Measurements from ENCODE around the gene TFEB.

Gene TFEB

GRCh38 chr6:41655646-41656001 lies 79.8 kb downstream of the TFEB start:
- Histone ChIP-seq H4K5ac (ENCODE audit: low read length) (no peak overlapping the region), H2AK5ac (ENCODE audit: low read length) (no peak overlapping the region), H3K27me3 (ENCODE audit: insufficient read depth, low read length, poor library complexity) (no peaks in the 10 kb centered on the region), H2BK5ac (ENCODE audit: low read length) (no peak overlapping the region), H3K4me3 (ENCODE audit: low read length) (no peak overlapping the region), H3K79me2 (ENCODE audit: control insufficient read depth, insufficient read depth, low read length) (no peaks in the 10 kb centered on the region), H2BK120ac (ENCODE audit: low read depth, low read length) (no peak overlapping the region), H3K79me1 (ENCODE audit: low read length) (no peaks in the 10 kb centered on the region), H2BK15ac (replicated peaks; ENCODE audit: low read depth) (no peak overlapping the region), H3K18ac (ENCODE audit: low read length) (no peak overlapping the region), H3K4me1 (ENCODE audit: control insufficient read depth, low read depth, low read length) (no peaks in the 10 kb centered on the region), H3K36me3 (ENCODE audit: control insufficient read depth, insufficient read depth, low read length) (peaks cover 11% of the 10 kb centered on the region), H3K23ac (ENCODE audit: low read length) (no peak overlapping the region), H4K8ac (ENCODE audit: low read depth, low read length) (no peak overlapping the region), H3K4me2 (ENCODE audit: low read length) (no peak overlapping the region), H3K56ac (ENCODE audit: low read length) (peak overlapping the region; percentile 8), H3K9ac (ENCODE audit: low read length) (no peak overlapping the region), H3K27ac (ENCODE audit: low read depth, low read length) (no peak overlapping the region), H3K4ac (ENCODE audit: low read depth, low read length) (no peak overlapping the region)
- WGBS (ENCODE audit: extremely low coverage, insufficient coverage, low lambda C conversion rate) = no CpG with 5 or more reads among the region's 12 CpGs
- DNase-seq = no peak

- DNase-seq = no peak
- no peak overlapping the region for H2BK15ac ChIP-seq (replicated peaks; ENCODE audit: low read depth)
- H3K79me1 ChIP-seq (ENCODE audit: low read length) = no peaks in the 10 kb centered on the region
- no peak overlapping the region for H3K27ac ChIP-seq (ENCODE audit: low read depth, low read length)
- no peak overlapping the region for H3K18ac ChIP-seq (ENCODE audit: low read length)
- H3K79me2 ChIP-seq (ENCODE audit: control insufficient read depth, insufficient read depth, low read length) = no peaks in the 10 kb centered on the region
- no peak overlapping the region for H3K4me3 ChIP-seq (ENCODE audit: low read length)
- no CpG with 5 or more reads among the region's 8 CpGs for WGBS (ENCODE audit: extremely low coverage, insufficient coverage, low lambda C conversion rate)
- H3K36me3 ChIP-seq (ENCODE audit: control insufficient read depth, insufficient read depth, low read length) = peaks cover 11% of the 10 kb centered on the region
- H2BK120ac ChIP-seq (ENCODE audit: low read depth, low read length) = no peak overlapping the region
- H3K56ac ChIP-seq (ENCODE audit: low read length) = no peak overlapping the region
- H3K9ac ChIP-seq (ENCODE audit: low read length) = no peak overlapping the region
- no peaks in the 10 kb centered on the region for H3K4me1 ChIP-seq (ENCODE audit: control insufficient read depth, low read depth, low read length)
- no peak overlapping the region for H3K23ac ChIP-seq (ENCODE audit: low read length)
- no peaks in the 10 kb centered on the region for H3K27me3 ChIP-seq (ENCODE audit: insufficient read depth, low read length, poor library complexity)
- H2BK5ac ChIP-seq (ENCODE audit: low read length) = no peak overlapping the region
- H3K4ac ChIP-seq (ENCODE audit: low read depth, low read length) = no peak overlapping the region
- H4K8ac ChIP-seq (ENCODE audit: low read depth, low read length) = no peak overlapping the region
- no peak overlapping the region for H2AK5ac ChIP-seq (ENCODE audit: low read length)
- no peak overlapping the region for H3K4me2 ChIP-seq (ENCODE audit: low read length)
- no peak overlapping the region for H4K5ac ChIP-seq (ENCODE audit: low read length)
Observed at GRCh38 chr6:41655176-41655575, 80.2 kb downstream of the TFEB start.

DNA sequence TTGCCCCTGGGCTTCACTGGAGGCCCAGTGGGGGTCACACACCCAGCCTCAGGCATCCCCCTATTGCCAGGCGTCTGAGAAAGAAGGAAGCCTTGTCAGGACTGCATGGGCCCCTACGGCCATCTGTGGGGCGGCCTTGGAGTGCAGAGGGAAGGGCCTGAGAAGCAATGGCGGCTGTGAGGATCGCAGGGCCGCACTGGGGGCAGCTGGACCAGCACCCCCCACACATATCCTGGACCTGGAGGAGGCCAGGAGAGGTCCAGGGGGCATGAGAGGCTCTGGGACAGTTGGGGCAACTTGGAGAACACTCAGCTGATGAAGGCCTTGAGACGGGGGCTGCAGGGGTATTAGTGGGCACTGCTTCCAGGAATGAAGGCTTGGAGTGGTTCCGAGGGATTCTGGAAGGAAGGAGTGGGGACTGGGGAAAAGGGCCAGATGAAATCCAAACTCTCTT lies 80.7 kb downstream of the TFEB start:
- H3K9ac ChIP-seq (ENCODE audit: low read length) = no peak overlapping the region
- H3K23ac ChIP-seq (ENCODE audit: low read length) = no peak overlapping the region
- H3K4me2 ChIP-seq (ENCODE audit: low read length) = no peak overlapping the region
- no peak overlapping the region for H3K4ac ChIP-seq (ENCODE audit: low read depth, low read length)
- H3K18ac ChIP-seq (ENCODE audit: low read length) = no peak overlapping the region
- H3K4me1 ChIP-seq (ENCODE audit: control insufficient read depth, low read depth, low read length) = no peaks in the 10 kb centered on the region
- no peak overlapping the region for H3K56ac ChIP-seq (ENCODE audit: low read length)
- H2BK15ac ChIP-seq (replicated peaks; ENCODE audit: low read depth) = no peak overlapping the region
- DNase-seq = no peak
- H3K79me2 ChIP-seq (ENCODE audit: control insufficient read depth, insufficient read depth, low read length) = no peaks in the 10 kb centered on the region
- no peak overlapping the region for H2BK120ac ChIP-seq (ENCODE audit: low read depth, low read length)
- no peaks in the 10 kb centered on the region for H3K79me1 ChIP-seq (ENCODE audit: low read length)
- no peak overlapping the region for H2AK5ac ChIP-seq (ENCODE audit: low read length)
- H4K8ac ChIP-seq (ENCODE audit: low read depth, low read length) = no peak overlapping the region
- no CpG with 5 or more reads among the region's 8 CpGs for WGBS (ENCODE audit: extremely low coverage, insufficient coverage, low lambda C conversion rate)
- no peak overlapping the region for H4K5ac ChIP-seq (ENCODE audit: low read length)
- H3K36me3 ChIP-seq (ENCODE audit: control insufficient read depth, insufficient read depth, low read length) = peaks cover 11% of the 10 kb centered on the region
- H2BK5ac ChIP-seq (ENCODE audit: low read length) = no peak overlapping the region
- H3K27ac ChIP-seq (ENCODE audit: low read depth, low read length) = no peak overlapping the region
- H3K4me3 ChIP-seq (ENCODE audit: low read length) = no peak overlapping the region
- no peaks in the 10 kb centered on the region for H3K27me3 ChIP-seq (ENCODE audit: insufficient read depth, low read length, poor library complexity)

- no peak overlapping the region for H2BK15ac ChIP-seq (replicated peaks; ENCODE audit: low read depth)
- no peak overlapping the region for H3K4me2 ChIP-seq (ENCODE audit: low read length)
- no peak overlapping the region for H3K23ac ChIP-seq (ENCODE audit: low read length)
- H3K56ac ChIP-seq (ENCODE audit: low read length) = no peak overlapping the region
- H3K9ac ChIP-seq (ENCODE audit: low read length) = no peak overlapping the region
- H4K5ac ChIP-seq (ENCODE audit: low read length) = no peak overlapping the region
- peaks cover 11% of the 10 kb centered on the region for H3K36me3 ChIP-seq (ENCODE audit: control insufficient read depth, insufficient read depth, low read length)
- no peak overlapping the region for H3K4ac ChIP-seq (ENCODE audit: low read depth, low read length)
- no peak overlapping the region for H2AK5ac ChIP-seq (ENCODE audit: low read length)
- H3K4me3 ChIP-seq (ENCODE audit: low read length) = no peak overlapping the region
- no peak overlapping the region for H3K18ac ChIP-seq (ENCODE audit: low read length)
- H4K8ac ChIP-seq (ENCODE audit: low read depth, low read length) = no peak overlapping the region
- H2BK5ac ChIP-seq (ENCODE audit: low read length) = no peak overlapping the region
- H2BK120ac ChIP-seq (ENCODE audit: low read depth, low read length) = no peak overlapping the region
- no peaks in the 10 kb centered on the region for H3K4me1 ChIP-seq (ENCODE audit: control insufficient read depth, low read depth, low read length)
- H3K27ac ChIP-seq (ENCODE audit: low read depth, low read length) = no peak overlapping the region
- no peaks in the 10 kb centered on the region for H3K79me2 ChIP-seq (ENCODE audit: control insufficient read depth, insufficient read depth, low read length)
- DNase-seq = no peak
- H3K27me3 ChIP-seq (ENCODE audit: insufficient read depth, low read length, poor library complexity) = no peaks in the 10 kb centered on the region
- no CpG with 5 or more reads among the region's 5 CpGs for WGBS (ENCODE audit: extremely low coverage, insufficient coverage, low lambda C conversion rate)
- H3K79me1 ChIP-seq (ENCODE audit: low read length) = no peaks in the 10 kb centered on the region
Observed at GRCh38 chr6:41654151-41654697, 81.2 kb downstream of the TFEB start.

GRCh38 chr6:41653691-41654090 lies 81.7 kb downstream of the TFEB start:
- no peaks in the 10 kb centered on the region for H3K4me1 ChIP-seq (ENCODE audit: control insufficient read depth, low read depth, low read length)
- DNase-seq = no peak
- no peak overlapping the region for H3K4me2 ChIP-seq (ENCODE audit: low read length)
- no peak overlapping the region for H3K4ac ChIP-seq (ENCODE audit: low read depth, low read length)
- H4K5ac ChIP-seq (ENCODE audit: low read length) = no peak overlapping the region
- no peak overlapping the region for H2BK15ac ChIP-seq (replicated peaks; ENCODE audit: low read depth)
- H4K8ac ChIP-seq (ENCODE audit: low read depth, low read length) = no peak overlapping the region
- no peak overlapping the region for H3K23ac ChIP-seq (ENCODE audit: low read length)
- H3K79me2 ChIP-seq (ENCODE audit: control insufficient read depth, insufficient read depth, low read length) = no peaks in the 10 kb centered on the region
- H2BK5ac ChIP-seq (ENCODE audit: low read length) = no peak overlapping the region
- H3K56ac ChIP-seq (ENCODE audit: low read length) = no peak overlapping the region
- WGBS (ENCODE audit: extremely low coverage, insufficient coverage, low lambda C conversion rate) = no CpG with 5 or more reads among the region's 5 CpGs
- H3K27me3 ChIP-seq (ENCODE audit: insufficient read depth, low read length, poor library complexity) = no peaks in the 10 kb centered on the region
- H3K79me1 ChIP-seq (ENCODE audit: low read length) = no peaks in the 10 kb centered on the region
- H2BK120ac ChIP-seq (ENCODE audit: low read depth, low read length) = no peak overlapping the region
- no peak overlapping the region for H3K9ac ChIP-seq (ENCODE audit: low read length)
- H2AK5ac ChIP-seq (ENCODE audit: low read length) = no peak overlapping the region
- H3K36me3 ChIP-seq (ENCODE audit: control insufficient read depth, insufficient read depth, low read length) = peaks cover 11% of the 10 kb centered on the region
- H3K4me3 ChIP-seq (ENCODE audit: low read length) = no peak overlapping the region
- H3K27ac ChIP-seq (ENCODE audit: low read depth, low read length) = no peak overlapping the region
- no peak overlapping the region for H3K18ac ChIP-seq (ENCODE audit: low read length)

Measured in mesendoderm (in vitro differentiated cells).